T-cell (primary cell): Measurements from ENCODE around the gene DCUN1D2. TPM values are rescaled to one million over a fixed set of nuclear protein-coding genes. Genes with fewer than 3 reads are reported as not detected.

ENCODE experiments used
- ATAC-seq, 4 experiments: fragments of 200-7000 bp in 3 of 4; fragments of 150-1000 bp in 1 of 4; cut with Tn5 transposase; replicated peaks in 1 of 4; 1 replicate in 3 of 4; 2 replicates in 1 of 4; pipeline ENCODE4 v1.10.0; 2021; ENCODE audit warnings: moderate library complexity in 3 of 4, mild to moderate bottlenecking in 2 of 4, moderate number of reproducible peaks in 1 of 4
- CTCF ChIA-PET, 2 donors: fragments of 300-600 bp; sonication (Branson Sonifier 250); formaldehyde crosslinking; loops; one replicate each; lab custom pipeline; 2022; ENCODE audit warnings: antibody characterized with exemption in 2 of 2; lab: Charles Lee
- POLR2A ChIA-PET, 2 donors: fragments of 300-600 bp; sonication (Branson Sonifier 250); formaldehyde crosslinking; loops; one replicate each; lab custom pipeline; 2022; ENCODE audit warnings: antibody characterized with exemption in 2 of 2; lab: Charles Lee
- DNase-seq, 35 experiments: peaks; one replicate each; pipeline versions ENCODE4 v3.0.0 to v3.0.0-alpha.2; 2013 to 2023
- H3K27ac ChIP-seq: one replicate; pipeline ENCODE4 v1.5.1; 2013; ENCODE audit warnings: low read length
- H3K27me3 ChIP-seq, 2 experiments: replicated peaks in 1 of 2; 1 replicate in 1 of 2; 2 replicates in 1 of 2; pipeline versions ENCODE4 v1.6.1 to v1.7.0; 2013; ENCODE audit warnings: low read length in 1 of 2, mixed read lengths in 1 of 2; ENCODE audit not compliant: control insufficient read depth in 2 of 2, insufficient read depth in 2 of 2; ENCODE audit errors: extremely low read depth in 1 of 2
- H3K36me3 ChIP-seq, 2 donors: 1 replicate in 1 of 2; 2 replicates in 1 of 2; pipeline versions ENCODE4 v1.6.1 to v1.7.0; 2013; ENCODE audit warnings: low read length in 1 of 2; ENCODE audit not compliant: control insufficient read depth in 2 of 2, insufficient read depth in 1 of 2; ENCODE audit errors: extremely low read depth in 1 of 2
- H3K4me1 ChIP-seq, 2 experiments: 1 replicate in 1 of 2; 2 replicates in 1 of 2; pipeline versions ENCODE4 v1.6.1 to v1.7.0; 2013; ENCODE audit warnings: low read length in 2 of 2, mixed read lengths in 1 of 2; ENCODE audit not compliant: insufficient read depth in 2 of 2, control insufficient read depth in 1 of 2; ENCODE audit errors: extremely low read depth in 1 of 2
- H3K4me3 ChIP-seq, 2 donors: 1 replicate in 1 of 2; 2 replicates in 1 of 2; pipeline versions ENCODE4 v1.5.1 to v1.7.0; 2013; ENCODE audit warnings: mild to moderate bottlenecking in 2 of 2, low read length in 1 of 2, moderate library complexity in 1 of 2; ENCODE audit not compliant: control insufficient read depth in 1 of 2; ENCODE audit errors: extremely low read depth in 1 of 2
- H3K9me3 ChIP-seq: 2 replicates; pipeline ENCODE4 v1.7.0; 2013
- H3K27ac Mint-ChIP-seq, 2 donors: one replicate each; pipeline ENCODE4 v1.8.0; 2020 to 2021; ENCODE audit warnings: mild to moderate bottlenecking in 2 of 2, mixed read lengths in 2 of 2
- H3K27me3 Mint-ChIP-seq, 2 donors: one replicate each; pipeline ENCODE4 v1.8.0; 2021 to 2022; ENCODE audit warnings: mixed read lengths in 2 of 2
- H3K36me3 Mint-ChIP-seq: one replicate; pipeline ENCODE4 v1.8.0; 2021; ENCODE audit warnings: mixed read lengths
- H3K4me1 Mint-ChIP-seq, 3 donors: one replicate each; pipeline ENCODE4 v1.8.0; 2020 to 2022; ENCODE audit warnings: mixed read lengths in 3 of 3, mild to moderate bottlenecking in 1 of 3
- H3K4me3 Mint-ChIP-seq, 3 donors: one replicate each; pipeline ENCODE4 v1.8.0; 2020 to 2022; ENCODE audit warnings: mild to moderate bottlenecking in 3 of 3, mixed read lengths in 3 of 3, moderate library complexity in 3 of 3
- H3K9me3 Mint-ChIP-seq, 3 donors: one replicate each; pipeline ENCODE4 v1.8.0; 2020 to 2022; ENCODE audit warnings: mixed read lengths in 3 of 3
- WGBS: methylation state at CpG from one replicate; pipeline ENCODE4 v1.1.5; 2013; ENCODE audit warnings: missing lambda C conversion rate; ENCODE audit not compliant: insufficient coverage; 5-methylcytosine and 5-hydroxymethylcytosine counted together
- total RNA-seq, 35 experiments: library from RNA in 6 of 35; stranded (reverse) in 6 of 35; fragments of 120-200 nt in 1 of 35; gene quantifications; one replicate each; pipeline versions ENCODE4 v1.2.1 to v1.2.4 and lab custom pipeline; 2013 to 2026

Gene DCUN1D2
- total RNA-seq, 5 donors from 2014 or later (not counting 1 experiment from before 2014, with no cell fraction given), result 18.7 to 27.7 (median 25.3) TPM

GRCh38 chr13:113509989-113510388 is 19.5 kb upstream of the DCUN1D2 start:
- Histone ChIP-seq H3K27me3 (no peaks in the 10 kb centered on the region), H3K36me3 (peaks cover 9 to 27% of the 10 kb centered on the region in 2 donors), H3K27ac (no peak overlapping the region), H3K4me3 (no peak overlapping the region), H3K4me1 (no peaks in the 10 kb centered on the region), H3K9me3 (no peaks in the 10 kb centered on the region)
- Mint-ChIP-seq H3K4me1 (peaks cover 0 to 4% (median 0%) of the 10 kb centered on the region in 3 donors), H3K36me3 (peaks cover 35% of the 10 kb centered on the region), H3K27me3 (no peaks in the 10 kb centered on the region), H3K27ac (no peak overlapping the region), H3K9me3 (no peaks in the 10 kb centered on the region), H3K4me3 (no peak overlapping the region)
- ChIA-PET CTCF (no interaction called here), POLR2A (no interaction called here)
- ATAC-seq (no peak), DNase-seq (no peak)
- WGBS, result 95% methylated on average over 9 of the region's 10 CpGs

- peaks cover 9 to 31% of the 10 kb centered on the region in 2 donors for H3K36me3 ChIP-seq
- H3K4me3 Mint-ChIP-seq, result no peak overlapping the region
- ATAC-seq (no peak), DNase-seq (no peak)
- ChIA-PET CTCF (no interaction called here), POLR2A (interaction anchor here in 1 of 2 donors (0.5 kb wide), 1 partner anchor 699 kb away, joined by 3 read pairs; no protein-coding TSS in a partner anchor)
- no peaks in the 10 kb centered on the region for H3K4me1 ChIP-seq
- H3K27ac ChIP-seq, result no peak overlapping the region
- H3K36me3 Mint-ChIP-seq, result peaks cover 37% of the 10 kb centered on the region
- 89% methylated on average over 9 of the region's 17 CpGs for WGBS
- H3K4me3 ChIP-seq, result no peak overlapping the region
- no peaks in the 10 kb centered on the region for H3K27me3 Mint-ChIP-seq
- no peak overlapping the region for H3K27ac Mint-ChIP-seq
- H3K4me1 Mint-ChIP-seq, result peaks cover 0 to 4% (median 0%) of the 10 kb centered on the region in 3 donors
- no peaks in the 10 kb centered on the region for H3K9me3 ChIP-seq
- no peaks in the 10 kb centered on the region for H3K9me3 Mint-ChIP-seq
- no peaks in the 10 kb centered on the region for H3K27me3 ChIP-seq
These were observed 18.2 kb upstream of the DCUN1D2 start for GRCh38 chr13:113508521-113509254.

GRCh38 chr13:113507505-113508345 is 17.2 kb upstream of the DCUN1D2 start:
- peaks cover 0 to 4% (median 0%) of the 10 kb centered on the region in 3 donors for H3K4me1 Mint-ChIP-seq
- H3K27ac Mint-ChIP-seq, result no peak overlapping the region
- peaks cover 38% of the 10 kb centered on the region for H3K36me3 Mint-ChIP-seq
- Histone ChIP-seq H3K4me3 (no peak overlapping the region), H3K36me3 (peaks cover 9 to 30% of the 10 kb centered on the region in 2 donors), H3K27me3 (no peaks in the 10 kb centered on the region), H3K4me1 (no peaks in the 10 kb centered on the region), H3K9me3 (no peaks in the 10 kb centered on the region), H3K27ac (no peak overlapping the region)
- no peak for DNase-seq
- no peak overlapping the region for H3K4me3 Mint-ChIP-seq
- no peak for ATAC-seq
- ChIA-PET CTCF (no interaction called here), POLR2A (no interaction called here)
- 82% methylated on average over 12 of the region's 21 CpGs for WGBS
- no peaks in the 10 kb centered on the region for H3K9me3 Mint-ChIP-seq
- no peaks in the 10 kb centered on the region for H3K27me3 Mint-ChIP-seq

GRCh38 chr13:113506871-113507388 is 16.4 kb upstream of the DCUN1D2 start:
- Mint-ChIP-seq H3K27me3 (no peaks in the 10 kb centered on the region), H3K4me1 (peaks cover 0 to 4% (median 0%) of the 10 kb centered on the region in 3 donors), H3K36me3 (peaks cover 39% of the 10 kb centered on the region), H3K4me3 (no peak overlapping the region), H3K27ac (no peak overlapping the region), H3K9me3 (no peaks in the 10 kb centered on the region)
- no peaks in the 10 kb centered on the region for H3K27me3 ChIP-seq
- POLR2A ChIA-PET, result no interaction called here
- peaks cover 12 to 38% of the 10 kb centered on the region in 2 donors for H3K36me3 ChIP-seq
- no peaks in the 10 kb centered on the region for H3K9me3 ChIP-seq
- no peak overlapping the region for H3K4me3 ChIP-seq
- 92% methylated on average over 20 of the region's 21 CpGs for WGBS
- H3K27ac ChIP-seq, result no peak overlapping the region
- no peak for DNase-seq
- H3K4me1 ChIP-seq, result no peaks in the 10 kb centered on the region
- ATAC-seq, result no peak
- CTCF ChIA-PET, result no interaction called here

- DNase-seq (no peak), ATAC-seq (no peak)
- Mint-ChIP-seq H3K4me3 (no peak overlapping the region), H3K27me3 (no peaks in the 10 kb centered on the region), H3K9me3 (no peaks in the 10 kb centered on the region), H3K4me1 (peaks cover 0 to 4% (median 0%) of the 10 kb centered on the region in 3 donors), H3K36me3 (peaks cover 45% of the 10 kb centered on the region), H3K27ac (no peak overlapping the region)
- Histone ChIP-seq H3K27ac (no peak overlapping the region), H3K9me3 (no peaks in the 10 kb centered on the region), H3K27me3 (no peaks in the 10 kb centered on the region), H3K4me1 (no peaks in the 10 kb centered on the region), H3K36me3 (peaks cover 14 to 39% of the 10 kb centered on the region in 2 donors), H3K4me3 (no peak overlapping the region)
- POLR2A ChIA-PET, result no interaction called here
- 59% methylated on average over 10 of the region's 16 CpGs for WGBS
- CTCF ChIA-PET, result no interaction called here
These were observed 15.6 kb upstream of the DCUN1D2 start for GRCh38 chr13:113506025-113506685.

GRCh38 chr13:113502686-113503085 is 12.2 kb upstream of the DCUN1D2 start:
- H3K36me3 Mint-ChIP-seq, result peaks cover 60% of the 10 kb centered on the region
- CTCF ChIA-PET, result no interaction called here
- no peaks in the 10 kb centered on the region for H3K27me3 Mint-ChIP-seq

More at GRCh38 chr13:113502686-113503085, 12.2 kb upstream of the DCUN1D2 start:
- Mint-ChIP-seq H3K4me1 (peaks cover 0 to 4% (median 0%) of the 10 kb centered on the region in 3 donors), H3K27ac (no peak overlapping the region), H3K9me3 (no peaks in the 10 kb centered on the region), H3K4me3 (no peak overlapping the region)
- no peaks in the 10 kb centered on the region for H3K27me3 ChIP-seq
- peaks cover 12 to 51% of the 10 kb centered on the region in 2 donors for H3K36me3 ChIP-seq
- no peak for DNase-seq
- H3K4me1 ChIP-seq, result no peaks in the 10 kb centered on the region
- POLR2A ChIA-PET, result no interaction called here
- 98% methylated on average over 11 of the region's 16 CpGs for WGBS
- no peak overlapping the region for H3K27ac ChIP-seq
- H3K4me3 ChIP-seq, result no peak overlapping the region
- no peak for ATAC-seq
- H3K9me3 ChIP-seq, result no peaks in the 10 kb centered on the region
